HEK293T (cell line): ENCODE measurements around the gene PTPRCAP.

Experiments
- BHLHE40 ChIP-seq: fragments of 450-650 bp; IDR thresholded peaks from 2 replicates; pipeline ENCODE4 v1.6.1; 2016; ENCODE audit warnings: mild to moderate bottlenecking, moderate library complexity, borderline replicate concordance
- ELF4 ChIP-seq: fragments of 450-650 bp; IDR thresholded peaks from 2 replicates; pipeline ENCODE4 v1.6.1; 2017; ENCODE audit warnings: antibody characterized with exemption
- FOXA1 ChIP-seq: fragments of 450-650 bp; IDR thresholded peaks from 2 replicates; pipeline ENCODE4 v1.6.1; 2016; ENCODE audit warnings: mild to moderate bottlenecking
- FOXM1 ChIP-seq: fragments of 450-650 bp; IDR thresholded peaks from 2 replicates; pipeline ENCODE4 v1.6.1; 2017; ENCODE audit warnings: mild to moderate bottlenecking, borderline replicate concordance
- HDGF ChIP-seq: fragments of 450-650 bp; IDR thresholded peaks from 2 replicates; pipeline ENCODE4 v1.6.1; 2017; ENCODE audit warnings: antibody characterized with exemption, borderline replicate concordance
- PKNOX1 ChIP-seq: fragments of 450-650 bp; IDR thresholded peaks from 2 replicates; pipeline ENCODE4 v1.6.1; 2016
- SP1 ChIP-seq: fragments of 450-650 bp; IDR thresholded peaks from 2 replicates; pipeline ENCODE4 v1.6.1; 2017
- SUZ12 ChIP-seq: fragments of 450-650 bp; IDR thresholded peaks from 2 replicates; pipeline ENCODE4 v1.6.1; 2016; ENCODE audit warnings: mild to moderate bottlenecking
- TARDBP ChIP-seq: fragments of 450-650 bp; IDR thresholded peaks from 2 replicates; pipeline ENCODE4 v1.6.1; 2016
- ZNF384 ChIP-seq: fragments of 450-650 bp; IDR thresholded peaks from 2 replicates; pipeline ENCODE4 v1.6.1; 2016

GRCh38 chr11:67410984-67411784 is 26.3 kb downstream of the PTPRCAP start:
- TF ChIP-seq FOXM1 (no peak), SP1 (no peak), FOXA1 (no peak), HDGF (no peak), TARDBP (no peak), ZNF384 (no peak), PKNOX1 (no peak), BHLHE40 (no peak), ELF4 (no peak), SUZ12 (no peak)
